HepG2 (cell line): Measurements from ENCODE around the gene ING1. TPM values are rescaled to one million over a fixed set of nuclear protein-coding genes. Genes with fewer than 3 reads are reported as not detected.
A peak's percentile ranks its signal among the peaks of the same experiment; 100 is the strongest.

Source experiments
- ASH2L ChIP-seq: fragments of 300-600, 200-600 bp; sonication (generic); IDR thresholded peaks from 2 replicates; pipeline ENCODE4 v1.7.0; 2017; ENCODE audit warnings: low read depth, mild to moderate bottlenecking, moderate library complexity, mixed read lengths, low read length; ENCODE audit not compliant: insufficient read length
- ATF7 ChIP-seq, 2 experiments: fragments of 450-650 bp in 1 of 2; sonication (generic) in 1 of 2; formaldehyde crosslinking in 1 of 2; IDR thresholded peaks; 2 replicates each; pipeline versions ENCODE4 v1.4.0 to v1.6.1; 2016 to 2020; ENCODE audit warnings: antibody characterized with exemption in 1 of 2, mild to moderate bottlenecking in 1 of 2, missing genetic modification reagents in 1 of 2
- NFYB ChIP-seq: sonication (generic); formaldehyde crosslinking; IDR thresholded peaks from 2 replicates; pipeline ENCODE4 v1.4.0; 2020; ENCODE audit warnings: missing genetic modification reagents
- SMAD1 ChIP-seq: sonication (generic); formaldehyde crosslinking; IDR thresholded peaks from 2 replicates; pipeline ENCODE4 v1.4.0; 2020; ENCODE audit warnings: missing genetic modification reagents, low read depth, mild to moderate bottlenecking, borderline replicate concordance
- SRF ChIP-seq: IDR thresholded peaks from 2 replicates; pipeline ENCODE4 v1.6.1; 2011; ENCODE audit warnings: mild to moderate bottlenecking, low read depth, low read length, moderate library complexity
- SUZ12 ChIP-seq: fragments of 150-350 bp; IDR thresholded peaks from 2 replicates; pipeline ENCODE4 v1.6.1; 2014; ENCODE audit warnings: low read depth, low read length
- ZBTB20 ChIP-seq: sonication (generic); formaldehyde crosslinking; IDR thresholded peaks from 2 replicates; pipeline ENCODE4 v1.8.1; 2023; ENCODE audit warnings: missing genetic modification reagents, low read depth, mild to moderate bottlenecking, borderline replicate concordance
- ZNF143 ChIP-seq: sonication (generic); formaldehyde crosslinking; IDR thresholded peaks from 2 replicates; pipeline ENCODE4 v1.4.0; 2020; ENCODE audit warnings: missing genetic modification reagents
- ZNF225 ChIP-seq: sonication (generic); formaldehyde crosslinking; IDR thresholded peaks from 2 replicates; pipeline ENCODE4 v1.4.0; 2020; ENCODE audit warnings: mild to moderate bottlenecking, missing genetic modification reagents
- ZNF281 ChIP-seq: sonication (generic); formaldehyde crosslinking; IDR thresholded peaks from 2 replicates; pipeline ENCODE4 v1.4.0; 2020; ENCODE audit warnings: missing genetic modification reagents, borderline replicate concordance
- ZNF629 ChIP-seq: sonication (generic); formaldehyde crosslinking; conservative IDR thresholded peaks from 2 replicates; pipeline ENCODE4 v1.5.0; 2020; ENCODE audit warnings: missing genetic modification reagents
- ZNF687 ChIP-seq: sonication (generic); formaldehyde crosslinking; IDR thresholded peaks from 2 replicates; pipeline ENCODE4 v1.5.1; 2020; ENCODE audit warnings: mild to moderate bottlenecking, missing genetic modification reagents, moderate library complexity
- ZNF772 ChIP-seq: sonication (generic); formaldehyde crosslinking; IDR thresholded peaks from 2 replicates; pipeline ENCODE4 v1.5.0; 2020; ENCODE audit warnings: mild to moderate bottlenecking, missing genetic modification reagents
- ZSCAN22 ChIP-seq: sonication (generic); formaldehyde crosslinking; IDR thresholded peaks from 2 replicates; pipeline ENCODE4 v1.4.0; 2020; ENCODE audit warnings: mild to moderate bottlenecking, missing genetic modification reagents
- polyA plus RNA-seq, 8 experiments: library from polyadenylated mRNA; depleted of rRNA in 3 of 8; stranded (reverse) in 7 of 8; unstranded in 1 of 8; fragments of >200 nt; fragmentation: Illumina TruSeq in 4 of 8; extraction: Trizol in 4 of 8; gene quantifications; 2 replicates each; pipeline versions ENCODE4 v1.2.1 to v1.2.3, GENCODE V29; 2011 to 2016; ENCODE audit warnings: low read depth in 4 of 8, missing spikeins in 1 of 8, mixed read lengths in 1 of 8; ENCODE audit not compliant: insufficient read depth in 1 of 8
- total RNA-seq, 5 experiments: library from RNA; depleted of rRNA; stranded (reverse); fragments of >200 nt; fragmentation: Illumina TruSeq; extraction: Trizol; gene quantifications; 2 replicates each; pipeline ENCODE4 v1.2.3, GENCODE V29; 2016; ENCODE audit warnings: low read depth in 1 of 5
- TF ChIP-seq, protein P1 (sequence below): sonication (generic); formaldehyde crosslinking; IDR thresholded peaks from 2 replicates; pipeline ENCODE4 v1.4.0; 2020; ENCODE audit warnings: missing genetic modification reagents
- TF ChIP-seq, protein P2 (sequence below): IDR thresholded peaks from 2 replicates; pipeline ENCODE4 v1.6.1; 2016; ENCODE audit warnings: missing genetic modification reagents, missing compliant biosample characterization

Gene ING1
- total and polyA plus RNA-seq, 2 of the 13 experiments (the other 11 are each of a cell fraction or from before 2014, with no cell fraction given), result 8.1 to 16.1 TPM

GRCh38 chr13:110712849-110713641 lies 455 bp upstream of the ING1 start (continued):
- TF ChIP-seq, protein P1, sequence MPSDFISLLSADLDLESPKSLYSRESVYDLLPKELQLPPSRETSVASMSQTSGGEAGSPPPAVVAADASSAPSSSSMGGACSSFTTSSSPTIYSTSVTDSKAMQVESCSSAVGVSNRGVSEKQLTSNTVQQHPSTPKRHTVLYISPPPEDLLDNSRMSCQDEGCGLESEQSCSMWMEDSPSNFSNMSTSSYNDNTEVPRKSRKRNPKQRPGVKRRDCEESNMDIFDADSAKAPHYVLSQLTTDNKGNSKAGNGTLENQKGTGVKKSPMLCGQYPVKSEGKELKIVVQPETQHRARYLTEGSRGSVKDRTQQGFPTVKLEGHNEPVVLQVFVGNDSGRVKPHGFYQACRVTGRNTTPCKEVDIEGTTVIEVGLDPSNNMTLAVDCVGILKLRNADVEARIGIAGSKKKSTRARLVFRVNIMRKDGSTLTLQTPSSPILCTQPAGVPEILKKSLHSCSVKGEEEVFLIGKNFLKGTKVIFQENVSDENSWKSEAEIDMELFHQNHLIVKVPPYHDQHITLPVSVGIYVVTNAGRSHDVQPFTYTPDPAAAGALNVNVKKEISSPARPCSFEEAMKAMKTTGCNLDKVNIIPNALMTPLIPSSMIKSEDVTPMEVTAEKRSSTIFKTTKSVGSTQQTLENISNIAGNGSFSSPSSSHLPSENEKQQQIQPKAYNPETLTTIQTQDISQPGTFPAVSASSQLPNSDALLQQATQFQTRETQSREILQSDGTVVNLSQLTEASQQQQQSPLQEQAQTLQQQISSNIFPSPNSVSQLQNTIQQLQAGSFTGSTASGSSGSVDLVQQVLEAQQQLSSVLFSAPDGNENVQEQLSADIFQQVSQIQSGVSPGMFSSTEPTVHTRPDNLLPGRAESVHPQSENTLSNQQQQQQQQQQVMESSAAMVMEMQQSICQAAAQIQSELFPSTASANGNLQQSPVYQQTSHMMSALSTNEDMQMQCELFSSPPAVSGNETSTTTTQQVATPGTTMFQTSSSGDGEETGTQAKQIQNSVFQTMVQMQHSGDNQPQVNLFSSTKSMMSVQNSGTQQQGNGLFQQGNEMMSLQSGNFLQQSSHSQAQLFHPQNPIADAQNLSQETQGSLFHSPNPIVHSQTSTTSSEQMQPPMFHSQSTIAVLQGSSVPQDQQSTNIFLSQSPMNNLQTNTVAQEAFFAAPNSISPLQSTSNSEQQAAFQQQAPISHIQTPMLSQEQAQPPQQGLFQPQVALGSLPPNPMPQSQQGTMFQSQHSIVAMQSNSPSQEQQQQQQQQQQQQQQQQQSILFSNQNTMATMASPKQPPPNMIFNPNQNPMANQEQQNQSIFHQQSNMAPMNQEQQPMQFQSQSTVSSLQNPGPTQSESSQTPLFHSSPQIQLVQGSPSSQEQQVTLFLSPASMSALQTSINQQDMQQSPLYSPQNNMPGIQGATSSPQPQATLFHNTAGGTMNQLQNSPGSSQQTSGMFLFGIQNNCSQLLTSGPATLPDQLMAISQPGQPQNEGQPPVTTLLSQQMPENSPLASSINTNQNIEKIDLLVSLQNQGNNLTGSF (CRISPR knock-in tag), result 0 out of 2 replicates have a peak, but pooled peaks have one; percentile 20
- TF ChIP-seq ZNF225, result no peak
- peak; percentile 91 for TF ChIP-seq ZNF143 (CRISPR knock-in tag)
- TF ChIP-seq, protein P2, sequence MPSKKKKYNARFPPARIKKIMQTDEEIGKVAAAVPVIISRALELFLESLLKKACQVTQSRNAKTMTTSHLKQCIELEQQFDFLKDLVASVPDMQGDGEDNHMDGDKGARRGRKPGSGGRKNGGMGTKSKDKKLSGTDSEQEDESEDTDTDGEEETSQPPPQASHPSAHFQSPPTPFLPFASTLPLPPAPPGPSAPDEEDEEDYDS (CRISPR knock-in tag), result peak; percentile 99
- TF ChIP-seq ASH2L, result peak; percentile 67
- TF ChIP-seq ATF7 (IDR thresholded peaks at IDR 0.05), result no peak
- no peak for TF ChIP-seq ATF7 (CRISPR knock-in tag; IDR thresholded peaks at IDR 0.05)
- peak; percentile 50; the same call in 1 of the 2 replicates for TF ChIP-seq SMAD1 (CRISPR knock-in tag)
- TF ChIP-seq ZBTB20 (CRISPR knock-in tag), result no peak
- peak; percentile 67 for TF ChIP-seq ZNF687 (CRISPR knock-in tag)
- TF ChIP-seq NFYB (CRISPR knock-in tag), result peak; percentile 98
- no peak for TF ChIP-seq ZNF281 (CRISPR knock-in tag)
- TF ChIP-seq SRF, result no peak
- TF ChIP-seq ZNF772 (CRISPR knock-in tag), result peak; percentile 57; the same call in 1 of the 2 replicates
- TF ChIP-seq ZNF629 (CRISPR knock-in tag), result no peak
- TF ChIP-seq SUZ12, result peak; percentile 50; the same call in 1 of the 2 replicates
- TF ChIP-seq ZSCAN22 (CRISPR knock-in tag), result no peak
